Left ventricle myocardium inferior (tissue), 1 donor: ENCODE results near the gene PSMA8. TPM values are rescaled to one million over a fixed set of nuclear protein-coding genes. Genes with fewer than 3 reads are reported as not detected.
A peak's percentile ranks its signal among the peaks of the same experiment; 100 is the strongest.
"Not testable (repeated sequence)": the region's sequence is repeated elsewhere in the genome, so short reads cannot be mapped to it uniquely, and the experiment has no call there.

Experiments used
- DNase-seq: peaks from one replicate; pipeline ENCODE4 v3.0.0-alpha.2; 2020
- H3K27ac ChIP-seq: fragments of 200-600 bp; replicated peaks from 2 replicates; pipeline ENCODE4 v1.8.0; 2021
- H3K27me3 ChIP-seq: fragments of 200-600 bp; 2 replicates; pipeline ENCODE4 v1.8.0; 2021; ENCODE audit warnings: low read depth
- H3K36me3 ChIP-seq: fragments of 200-600 bp; 2 replicates; pipeline ENCODE4 v1.8.0; 2021
- H3K4me1 ChIP-seq: fragments of 200-600 bp; 2 replicates; pipeline ENCODE4 v1.8.0; 2021
- H3K4me3 ChIP-seq: fragments of 200-600 bp; 2 replicates; pipeline ENCODE4 v1.8.0; 2021; ENCODE audit warnings: mild to moderate bottlenecking, moderate library complexity
- H3K9me3 ChIP-seq: fragments of 200-600 bp; replicated peaks from 2 replicates; pipeline ENCODE4 v1.8.0; 2021
- intact Hi-C: fragments of 100-400 bp; cut with micrococcal nuclease; formaldehyde crosslinking; loops from one replicate; pipeline ENCODE4 v1.11.0; 2022
- total RNA-seq: library from RNA; stranded (reverse); fragmentation: NEBNext Ultra II Directional; extraction: Animal tissue kit (Norgen Biotek cat#: 25700); gene quantifications from one replicate; pipeline ENCODE4 v1.2.1, GENCODE V29; 2021
- TF ChIP-seq, protein P1 (sequence below): fragments of 200-600 bp; IDR thresholded peaks from 2 replicates; pipeline ENCODE4 v1.8.0; 2021; ENCODE audit warnings: antibody characterized with exemption, mild to moderate bottlenecking, borderline replicate concordance
- donor health status: DM: no; HTN: yes; CAD: no; lungs with severe emphysema.

PSMA8 gene
- total RNA-seq, 1 donor from 2014 or later: not detected

GRCh38 chr18:26226229-26227050 lies 92.8 kb downstream of the PSMA8 start, which contains the start of gene TAF4B:
TSS of gene TAF4B (plus strand) at chr18:26226445. CDS start at chr18:26226934, 489 bp downstream.
- no peaks in the 10 kb centered on the region for H3K9me3 ChIP-seq
- peak; percentile 94 for DNase-seq
- H3K27me3 ChIP-seq: peaks cover 9% of the 10 kb centered on the region
- H3K36me3 ChIP-seq: no peaks in the 10 kb centered on the region
- TF ChIP-seq, protein P1, sequence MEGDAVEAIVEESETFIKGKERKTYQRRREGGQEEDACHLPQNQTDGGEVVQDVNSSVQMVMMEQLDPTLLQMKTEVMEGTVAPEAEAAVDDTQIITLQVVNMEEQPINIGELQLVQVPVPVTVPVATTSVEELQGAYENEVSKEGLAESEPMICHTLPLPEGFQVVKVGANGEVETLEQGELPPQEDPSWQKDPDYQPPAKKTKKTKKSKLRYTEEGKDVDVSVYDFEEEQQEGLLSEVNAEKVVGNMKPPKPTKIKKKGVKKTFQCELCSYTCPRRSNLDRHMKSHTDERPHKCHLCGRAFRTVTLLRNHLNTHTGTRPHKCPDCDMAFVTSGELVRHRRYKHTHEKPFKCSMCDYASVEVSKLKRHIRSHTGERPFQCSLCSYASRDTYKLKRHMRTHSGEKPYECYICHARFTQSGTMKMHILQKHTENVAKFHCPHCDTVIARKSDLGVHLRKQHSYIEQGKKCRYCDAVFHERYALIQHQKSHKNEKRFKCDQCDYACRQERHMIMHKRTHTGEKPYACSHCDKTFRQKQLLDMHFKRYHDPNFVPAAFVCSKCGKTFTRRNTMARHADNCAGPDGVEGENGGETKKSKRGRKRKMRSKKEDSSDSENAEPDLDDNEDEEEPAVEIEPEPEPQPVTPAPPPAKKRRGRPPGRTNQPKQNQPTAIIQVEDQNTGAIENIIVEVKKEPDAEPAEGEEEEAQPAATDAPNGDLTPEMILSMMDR: no peak
- intact Hi-C loops: no loop called here
- peak within 1 kb of the TSS; percentile 71 for H3K27ac ChIP-seq
- H3K4me3 ChIP-seq: peak within 1 kb of the TSS; percentile 95
- peaks cover 31% of the 10 kb centered on the region for H3K4me1 ChIP-seq

GRCh38 chr18:26227051-26227670 lies 93.5 kb downstream of the PSMA8 start:
- Histone ChIP-seq H3K27me3 (peaks cover 6% of the 10 kb centered on the region), H3K27ac (peak overlapping the region; percentile 71), H3K4me3 (peak overlapping the region; percentile 95), H3K36me3 (no peaks in the 10 kb centered on the region), H3K4me1 (peaks cover 31% of the 10 kb centered on the region), H3K9me3 (no peaks in the 10 kb centered on the region)
- TF ChIP-seq, protein P1: no peak
- intact Hi-C loops: no loop called here
- DNase-seq: no peak

GRCh38 chr18:26228562-26229260 lies 95.0 kb downstream of the PSMA8 start:
- TF ChIP-seq, protein P1: no peak
- intact Hi-C loops: no loop called here

DNA sequence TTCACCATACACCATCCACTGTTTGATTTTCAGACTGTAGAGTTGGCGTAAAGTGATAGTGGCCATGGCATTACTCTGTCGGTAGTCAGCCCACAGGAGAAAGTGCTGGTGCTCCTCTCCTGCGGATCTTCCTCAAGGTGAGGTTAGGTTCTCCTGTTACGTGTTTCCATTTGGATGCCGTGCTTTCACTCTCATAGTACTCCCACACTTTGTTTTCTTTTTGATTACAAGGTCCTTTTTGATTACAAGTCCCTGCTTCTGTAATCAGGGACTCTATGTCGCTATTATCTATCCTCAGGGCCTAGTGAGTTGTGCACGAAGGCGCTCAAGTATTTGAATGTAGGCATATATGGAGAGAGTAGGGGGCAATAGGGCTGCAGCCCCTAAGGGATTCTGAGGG lies 96.8 kb downstream of the PSMA8 start:
- no peak overlapping the region for H3K4me3 ChIP-seq
- H3K9me3 ChIP-seq: no peaks in the 10 kb centered on the region
- intact Hi-C loops: no loop called here
- peaks cover 28% of the 10 kb centered on the region for H3K4me1 ChIP-seq
- H3K36me3 ChIP-seq: no peaks in the 10 kb centered on the region
- H3K27me3 ChIP-seq: no peaks in the 10 kb centered on the region
- H3K27ac ChIP-seq: no peak overlapping the region
- no peak for DNase-seq
- TF ChIP-seq, protein P1: no peak

More at GRCh38 chr18:26228562-26229260, 95.0 kb downstream of the PSMA8 start:
- H3K9me3 ChIP-seq: no peaks in the 10 kb centered on the region
- DNase-seq: no peak
- no peaks in the 10 kb centered on the region for H3K27me3 ChIP-seq
- H3K4me1 ChIP-seq: peaks cover 31% of the 10 kb centered on the region
- H3K27ac ChIP-seq: no peak overlapping the region
- no peak overlapping the region for H3K4me3 ChIP-seq
- H3K36me3 ChIP-seq: no peaks in the 10 kb centered on the region

GRCh38 chr18:26233208-26233607 lies 99.5 kb downstream of the PSMA8 start:
- Histone ChIP-seq H3K4me3 (no peak overlapping the region), H3K9me3 (no peaks in the 10 kb centered on the region), H3K4me1 (peaks cover under 1% of the 10 kb centered on the region), H3K27ac (no peak overlapping the region), H3K27me3 (no peaks in the 10 kb centered on the region), H3K36me3 (no peaks in the 10 kb centered on the region)
- no peak for DNase-seq
- intact Hi-C loops: no loop called here
- TF ChIP-seq, protein P1: no peak

- intact Hi-C loops, DNase-seq, H3K27ac ChIP-seq, H3K4me1 ChIP-seq, H3K27me3 ChIP-seq, H3K36me3 ChIP-seq, H3K4me3 ChIP-seq: not testable (repeated sequence)
- peaks cover 15% of the 10 kb centered on the region for H3K9me3 ChIP-seq
Measured at GRCh38 chr18:26237363-26237762, 103.7 kb downstream of the PSMA8 start.

DNA sequence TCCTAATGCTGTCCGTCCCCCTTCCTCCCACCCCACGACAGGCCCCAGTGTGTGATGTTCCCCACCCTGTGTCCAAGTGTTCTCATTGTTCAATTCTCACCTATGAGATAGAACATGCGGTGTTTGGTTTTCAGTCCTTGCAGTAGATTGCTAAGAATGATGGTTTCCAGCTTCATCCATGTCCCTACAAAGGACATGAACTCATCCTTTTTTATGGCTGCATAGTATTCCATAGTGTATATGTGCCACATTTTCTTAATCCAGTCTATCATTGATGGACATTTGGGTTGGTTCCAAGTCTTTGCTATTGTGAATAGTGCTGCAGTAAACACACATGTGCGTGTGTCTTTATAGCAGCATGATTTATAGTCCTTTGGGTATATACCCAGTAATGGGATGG lies 105.0 kb downstream of the PSMA8 start:
- H3K27ac ChIP-seq, H3K4me1 ChIP-seq, H3K36me3 ChIP-seq, DNase-seq, intact Hi-C loops, H3K27me3 ChIP-seq, H3K4me3 ChIP-seq: not testable (repeated sequence)
- H3K9me3 ChIP-seq: peaks cover 21% of the 10 kb centered on the region

DNA sequence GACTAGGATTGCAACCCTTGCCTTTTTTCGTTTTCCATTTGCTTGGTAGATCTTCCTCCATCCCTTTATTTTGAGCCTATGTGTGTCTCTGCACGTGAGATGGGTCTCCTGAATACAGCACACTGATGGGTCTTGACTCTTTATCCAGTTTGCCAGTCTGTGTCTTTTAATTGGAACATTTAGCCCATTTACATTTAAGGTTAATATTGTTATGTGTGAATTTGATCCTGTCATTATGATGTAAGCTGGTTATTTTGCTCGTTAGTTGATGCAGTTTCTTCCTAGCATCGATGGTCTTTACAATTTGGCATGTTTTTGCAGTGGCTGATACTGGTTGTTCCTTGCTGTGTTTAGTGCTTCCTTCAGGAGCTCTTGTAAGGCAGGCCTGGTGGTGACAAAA lies 108.7 kb downstream of the PSMA8 start:
- H3K27ac ChIP-seq, H3K4me1 ChIP-seq, intact Hi-C loops, H3K4me3 ChIP-seq, DNase-seq, H3K27me3 ChIP-seq, H3K36me3 ChIP-seq: not testable (repeated sequence)
- peaks cover 41% of the 10 kb centered on the region for H3K9me3 ChIP-seq
